K562 (cell line): ENCODE measurements around the gene ABRAXAS1. TPM values are rescaled to one million over a fixed set of nuclear protein-coding genes. Genes with fewer than 3 reads are reported as not detected.

Experiments used
- ARID1B ChIP-seq: fragments of 450-650 bp; IDR thresholded peaks from 2 replicates; pipeline ENCODE4 v1.6.1; 2016; ENCODE audit warnings: antibody characterized with exemption, mild to moderate bottlenecking, inconsistent platforms
- CBX8 ChIP-seq: fragments of 200-600 bp; sonication (generic); IDR thresholded peaks from 2 replicates; pipeline ENCODE4 v1.6.1; 2012; ENCODE audit warnings: borderline replicate concordance, mixed run types, low read depth, mild to moderate bottlenecking, moderate library complexity, mixed read lengths, low read length, control low read depth, inconsistent platforms; ENCODE audit not compliant: poor library complexity, severe bottlenecking; ENCODE audit errors: extremely low read depth
- ELF2 ChIP-seq: fragments of 250-450 bp; sonication (Bioruptor Pico); IDR thresholded peaks from 2 replicates; pipeline ENCODE4 v1.5.0; 2021; ENCODE audit warnings: mild to moderate bottlenecking
- ERF ChIP-seq: fragments of 450-650 bp; formaldehyde crosslinking; IDR thresholded peaks from 2 replicates; pipeline ENCODE4 v1.4.0; 2020; ENCODE audit warnings: mild to moderate bottlenecking, mixed read lengths
- FOXO4 ChIP-seq: fragments of 450-650 bp; formaldehyde crosslinking; IDR thresholded peaks from 2 replicates; pipeline ENCODE4 v1.4.0; 2020; ENCODE audit warnings: mild to moderate bottlenecking, moderate library complexity
- GTF2B ChIP-seq: IDR thresholded peaks from 2 replicates; pipeline ENCODE4 v1.6.1; 2011; ENCODE audit not compliant: insufficient read length; ENCODE audit errors: extremely low read depth
- HBP1 ChIP-seq: fragments of 450-650 bp; formaldehyde crosslinking; IDR thresholded peaks from 2 replicates; pipeline ENCODE4 v1.4.0; 2022; ENCODE audit warnings: missing genetic modification characterization
- HMG20A ChIP-seq: fragments of 450-650 bp; formaldehyde crosslinking; conservative IDR thresholded peaks from 2 replicates; pipeline ENCODE4 v1.4.0; 2020; ENCODE audit warnings: mild to moderate bottlenecking, mixed read lengths
- HNRNPUL1 ChIP-seq: fragments of 200-400 bp; formaldehyde crosslinking; IDR thresholded peaks from 2 replicates; pipeline ENCODE4 v1.6.1; 2017; ENCODE audit warnings: low read length
- KHSRP ChIP-seq: fragments of 450-650 bp; IDR thresholded peaks from 2 replicates; pipeline ENCODE4 v1.6.1; 2017
- MEIS2 ChIP-seq: fragments of 450-650 bp; IDR thresholded peaks from 2 replicates; pipeline ENCODE4 v1.6.1; 2014; ENCODE audit warnings: mild to moderate bottlenecking; ENCODE audit not compliant: partially characterized antibody
- MYNN ChIP-seq, 2 experiments: sonication (generic); formaldehyde crosslinking in 1 of 2; IDR thresholded peaks; 2 replicates each; pipeline versions ENCODE4 v1.5.0 to v1.6.1; 2016 to 2020; ENCODE audit warnings: antibody characterized with exemption in 1 of 2, missing genetic modification reagents in 1 of 2
- NFE2L1 ChIP-seq: fragments of 450-650 bp; IDR thresholded peaks from 2 replicates; pipeline ENCODE4 v1.6.1; 2016; ENCODE audit warnings: missing genetic modification characterization, low read depth, mild to moderate bottlenecking, missing compliant biosample characterization, moderate library complexity, borderline replicate concordance
- NFRKB ChIP-seq: fragments of 450-650 bp; IDR thresholded peaks from 2 replicates; pipeline ENCODE4 v1.6.1; 2016; ENCODE audit warnings: low read depth
- RBM39 ChIP-seq: fragments of 200-400 bp; formaldehyde crosslinking; optimal IDR thresholded peaks from 2 replicates; pipeline ENCODE3; 2018; ENCODE audit warnings: low read depth, low read length
- SMAD2 ChIP-seq: fragments of 150-350 bp; IDR thresholded peaks from 2 replicates; pipeline ENCODE4 v1.6.1; 2014; ENCODE audit warnings: low read depth, mild to moderate bottlenecking, low read length
- SMARCA5 ChIP-seq: fragments of 450-650 bp; IDR thresholded peaks from 2 replicates; pipeline ENCODE4 v1.6.1; 2016
- SRSF7 ChIP-seq: fragments of 200-400 bp; formaldehyde crosslinking; optimal IDR thresholded peaks from 2 replicates; pipeline ENCODE3; 2017; ENCODE audit warnings: mild to moderate bottlenecking, low read depth, low read length
- SRSF9 ChIP-seq: fragments of 200-400 bp; formaldehyde crosslinking; IDR thresholded peaks from 2 replicates; pipeline ENCODE4 v1.6.1; 2017; ENCODE audit warnings: low read depth, low read length, borderline replicate concordance
- TAL1 ChIP-seq: fragments of 450-650 bp; IDR thresholded peaks from 2 replicates; pipeline ENCODE4 v1.6.1; 2016; ENCODE audit warnings: mild to moderate bottlenecking
- ZFX ChIP-seq: sonication (generic); formaldehyde crosslinking; IDR thresholded peaks from 2 replicates; pipeline ENCODE4 v1.8.0; 2022; ENCODE audit warnings: mild to moderate bottlenecking, missing genetic modification reagents, moderate library complexity
- ZNF134 ChIP-seq: fragments of 250-450 bp; sonication (Bioruptor Pico); conservative IDR thresholded peaks from 2 replicates; pipeline ENCODE4 v1.4.0; 2020
- ZNF445 ChIP-seq: fragments of 250-450 bp; sonication (Bioruptor Pico); IDR thresholded peaks from 2 replicates; pipeline ENCODE4 v1.4.0; 2020; ENCODE audit warnings: low read depth, mild to moderate bottlenecking, moderate library complexity
- ZNF507 ChIP-seq: conservative IDR thresholded peaks from 2 replicates; pipeline ENCODE4 v1.6.1; 2017; ENCODE audit warnings: missing genetic modification characterization, missing compliant biosample characterization
- ZNF699 ChIP-seq: fragments of 250-450 bp; sonication (Bioruptor Pico); IDR thresholded peaks from 2 replicates; pipeline ENCODE4 v1.8.0; 2021; ENCODE audit warnings: mild to moderate bottlenecking, moderate library complexity; ENCODE audit not compliant: insufficient replicate concordance
- ZNF79 ChIP-seq: fragments of 250-450 bp; sonication (Bioruptor Pico); IDR thresholded peaks from 2 replicates; pipeline ENCODE4 v1.4.0; 2020; ENCODE audit warnings: low read depth, mild to moderate bottlenecking, moderate library complexity
- polyA plus RNA-seq, 8 experiments: library from polyadenylated mRNA; depleted of rRNA in 4 of 8; stranded (reverse) in 5 of 8; unstranded in 3 of 8; fragments of >200 nt; fragmentation: Nextera tagmentation in 2 of 8; fragmentation: Illumina TruSeq in 1 of 8; extraction: Ambion mirVana in 2 of 8; extraction: Trizol in 1 of 8; gene quantifications; 2 replicates each; pipeline versions ENCODE4 v1.2.1 to v1.2.3, GENCODE V29; 2011 to 2014; ENCODE audit warnings: inconsistent platforms in 1 of 8, missing spikeins in 1 of 8
- total RNA-seq, 7 experiments: library from RNA; depleted of rRNA in 6 of 7; stranded (reverse); fragments of >200 nt in 6 of 7; fragmentation: Illumina TruSeq in 2 of 7; extraction: Trizol in 2 of 7; gene quantifications; 2 replicates each; pipeline versions ENCODE4 v1.2.1 to v1.2.3, GENCODE V29; 2011 to 2021; ENCODE audit warnings: low replicate concordance in 1 of 7

ABRAXAS1 gene
- total and polyA plus RNA-seq, 9 of the 15 experiments (the other 6 are each of a cell fraction or from before 2014, with no cell fraction given): 10.8 to 48.3 (median 22.1) TPM

- TF ChIP-seq FOXO4 (CRISPR knock-in tag): no peak
- no peak; the same call in 1 of the 2 replicates for TF ChIP-seq MYNN (IDR thresholded peaks at IDR 0.05)
- no peak for TF ChIP-seq MYNN (CRISPR knock-in tag; IDR thresholded peaks at IDR 0.05)
- no peak for TF ChIP-seq ZNF134 (CRISPR knock-in tag)
- TF ChIP-seq NFRKB: 0 out of 2 replicates have a peak, but pooled peaks have one; percentile 48
- peak; percentile 6; the same call in 1 of the 2 replicates for TF ChIP-seq TAL1
- peak; percentile 71 for TF ChIP-seq ZFX (CRISPR knock-in tag)
- peak; percentile 58; the same call in 1 of the 2 replicates for TF ChIP-seq HBP1 (CRISPR knock-in tag)
- TF ChIP-seq CBX8: no peak
- TF ChIP-seq NFE2L1 (tag): no peak
- TF ChIP-seq ZNF699 (CRISPR knock-in tag): no peak
- TF ChIP-seq GTF2B: no peak
- no peak for TF ChIP-seq SMAD2
- no peak for TF ChIP-seq HMG20A (CRISPR knock-in tag)
- TF ChIP-seq ARID1B: peak; percentile 46; the same call in 1 of the 2 replicates
- TF ChIP-seq ZNF445 (CRISPR knock-in tag): no peak
- no peak for TF ChIP-seq KHSRP
- no peak for TF ChIP-seq SRSF9
- TF ChIP-seq ZNF79 (CRISPR knock-in tag): no peak
- TF ChIP-seq HNRNPUL1: no peak
- no peak for TF ChIP-seq ERF (CRISPR knock-in tag)
- TF ChIP-seq SRSF7: no peak
- TF ChIP-seq ZNF507: no peak
- TF ChIP-seq MEIS2: peak; percentile 79
- TF ChIP-seq ELF2: no peak
- peak; percentile 63; the same call in 1 of the 2 replicates for TF ChIP-seq SMARCA5
- no peak for TF ChIP-seq RBM39
Measured at GRCh38 chr4:83484500-83485461, at the start of gene ABRAXAS1 (continued).
